Testis (tissue), 3 donors: Measurements from ENCODE around the gene RHOXF2B. TPM values are rescaled to one million over a fixed set of nuclear protein-coding genes. Genes with fewer than 3 reads are reported as not detected.

ENCODE experiments used
- DNase-seq: peaks from one replicate; pipeline ENCODE4 v3.0.0-alpha.2; 2019
- H3K27ac ChIP-seq, 2 donors: fragments of 200-600 bp; sonication (generic); one replicate each; pipeline ENCODE4 v1.5.1; 2019
- H3K27me3 ChIP-seq: fragments of 200-600 bp; sonication (generic); one replicate; pipeline ENCODE4 v1.5.1; 2019
- H3K36me3 ChIP-seq: fragments of 200-600 bp; sonication (generic); one replicate; pipeline ENCODE4 v1.5.1; 2017; ENCODE audit warnings: low read depth; ENCODE audit errors: missing control alignments
- H3K4me1 ChIP-seq: fragments of 200-600 bp; sonication (generic); one replicate; pipeline ENCODE4 v1.5.1; 2019
- H3K4me3 ChIP-seq, 2 donors: fragments of 200-600 bp; sonication (generic); one replicate each; pipeline ENCODE4 v1.5.1; 2017 to 2019
- H3K9me3 ChIP-seq: fragments of 200-600 bp; sonication (generic); one replicate; pipeline ENCODE4 v1.5.1; 2017
- CTCF ChIP-seq, 3 experiments: fragments of 450-650 bp in 2 of 3; fragments of 200-600 bp in 1 of 3; sonication (generic) in 1 of 3; IDR thresholded peaks; one replicate each; pipeline ENCODE4 v1.5.1; 2016 to 2019; ENCODE audit warnings: antibody characterized with exemption in 3 of 3, mild to moderate bottlenecking in 2 of 3, moderate library complexity in 1 of 3
- POLR2A ChIP-seq: fragments of 450-650 bp; IDR thresholded peaks from one replicate; pipeline ENCODE4 v1.6.1; 2017; ENCODE audit warnings: antibody characterized with exemption, mild to moderate bottlenecking, moderate library complexity
- WGBS, 2 donors: methylation state at CpG; one replicate each; pipeline ENCODE4 v1.1.5; 2018; 5-methylcytosine and 5-hydroxymethylcytosine counted together
- intact Hi-C: fragments of 100-400 bp; cut with DNase I; formaldehyde crosslinking; loops from one replicate; pipeline ENCODE4 v1.15.1; 2023; ENCODE audit warnings: low total_unique reads
- polyA plus RNA-seq: library from polyadenylated mRNA; stranded (reverse); fragments of 350-450 nt; fragmentation: Illumina TruSeq; extraction: RNeasy Lipid Tissue Mini Kit (QIAGEN cat#74804); gene quantifications from one replicate; pipeline ENCODE4 v1.2.3, GENCODE V29; 2014; ENCODE audit warnings: low read depth, low replicate concordance; ENCODE audit not compliant: insufficient read depth
- total RNA-seq, 2 donors: library from RNA; depleted of rRNA; stranded (reverse); fragments of >200 nt; gene quantifications; one replicate each; pipeline ENCODE4 v1.2.3, GENCODE V29; 2016

RHOXF2B gene
- total and polyA plus RNA-seq, 3 donors from 2014 or later, result 0.79 to 6.1 (median 4.7) TPM

- Histone ChIP-seq H3K27ac (no peak overlapping the region), H3K27me3 (no peaks in the 10 kb centered on the region), H3K4me3 (no peak overlapping the region), H3K36me3 (no peaks in the 10 kb centered on the region), H3K4me1 (no peaks in the 10 kb centered on the region), H3K9me3 (no peaks in the 10 kb centered on the region)
- 45 to 73% methylated on average over 5 of the region's 5 CpGs for WGBS, 2 donors
- intact Hi-C loops, result no loop called here
- no peak for DNase-seq
- TF ChIP-seq CTCF (IDR thresholded peaks at IDR 0.05) (no peak), POLR2A (no peak)
Observed at GRCh38 chrX:120022763-120023162, 54.7 kb downstream of the RHOXF2B start.

Other genes with a start within 250 kb of the RHOXF2B start
- gene UPF3B, start 224.7 kb downstream of the RHOXF2B start, total RNA-seq, result 10 to 100 TPM in 1 of 2 donors, 1 to 10 TPM in 1; 7.4 to 12.7 TPM
- gene UPF3B, start 224.7 kb downstream of the RHOXF2B start, polyA plus RNA-seq, result 6.9 TPM
- gene RNF113A, start 206.0 kb downstream of the RHOXF2B start, total RNA-seq, result 10 to 100 TPM in 1 of 2 donors, 1 to 10 TPM in 1; 8.8 to 12.7 TPM
- gene RNF113A, start 206.0 kb downstream of the RHOXF2B start, polyA plus RNA-seq, result 7.8 TPM
- gene NDUFA1, start 205.9 kb downstream of the RHOXF2B start, total RNA-seq, result 10 to 100 TPM; 36.6 to 41.0 TPM
- 74.8 TPM for gene NDUFA1, start 205.9 kb downstream of the RHOXF2B start, polyA plus RNA-seq
- 10 to 100 TPM; 24.0 to 50.3 TPM for gene AKAP14, start 181.8 kb downstream of the RHOXF2B start, total RNA-seq
- gene AKAP14, start 181.8 kb downstream of the RHOXF2B start, polyA plus RNA-seq, result 63.8 TPM
- 10 to 100 TPM; 16.3 to 16.7 TPM for gene NKAP, start 133.9 kb downstream of the RHOXF2B start, total RNA-seq
- gene NKAP, start 133.9 kb downstream of the RHOXF2B start, polyA plus RNA-seq, result 4.6 TPM
- gene RHOXF1, start 38.2 kb upstream of the RHOXF2B start, total RNA-seq, result 10 to 100 TPM; 35.0 to 48.7 TPM
- 24.1 TPM for gene RHOXF1, start 38.2 kb upstream of the RHOXF2B start, polyA plus RNA-seq
- gene RHOXF2, start 80.9 kb upstream of the RHOXF2B start, total RNA-seq, result 10 to 100 TPM; 12.1 to 18.3 TPM
- gene RHOXF2, start 80.9 kb upstream of the RHOXF2B start, polyA plus RNA-seq, result 30.0 TPM
- gene ZBTB33, start 173.1 kb upstream of the RHOXF2B start, total RNA-seq, result 10 to 100 TPM; 16.3 to 19.9 TPM
- gene ZBTB33, start 173.1 kb upstream of the RHOXF2B start, polyA plus RNA-seq, result 10.2 TPM
- gene TMEM255A, start 233.8 kb upstream of the RHOXF2B start, total RNA-seq, result under 1 TPM; 0.43 to 0.87 TPM
- 2.2 TPM for gene TMEM255A, start 233.8 kb upstream of the RHOXF2B start, polyA plus RNA-seq